GM12878 (cell line): ENCODE measurements around the gene KLF11. TPM values are rescaled to one million over a fixed set of nuclear protein-coding genes. Genes with fewer than 3 reads are reported as not detected.

Experiments used
- ATAC-seq: fragments of 200-7000 bp; cut with Tn5 transposase; 3 replicates; pipeline ENCODE4 v1.9.1; 2020; ENCODE audit warnings: mild to moderate bottlenecking, moderate library complexity
- BruUV-seq: library from RNA; stranded (reverse); fragments of 400-500 nt; replicated peaks from 2 replicates; lab custom pipeline; 2021; lab: Mats Ljungman, UMichigan
- CTCF ChIA-PET: fragments of 300-600 bp; sonication (Branson Sonifier 250); formaldehyde crosslinking; extraction: SDS; loops from one replicate; lab custom pipeline; 2021; ENCODE audit warnings: inconsistent platforms; lab: Yijun Ruan, JAX
- POLR2A ChIA-PET: fragments of 350-600 bp; formaldehyde crosslinking; extraction: SDS; loops from one replicate; lab custom pipeline; 2021; ENCODE audit warnings: inconsistent platforms; lab: Charles Lee
- RAD21 ChIA-PET: fragments of 300-600 bp; sonication (Branson Sonifier 250); formaldehyde crosslinking; loops from one replicate; lab custom pipeline; 2023; ENCODE audit warnings: antibody characterized with exemption; ENCODE audit not compliant: unreplicated experiment; lab: Charles Lee
- SMC1A ChIA-PET: fragments of 300-600 bp; sonication (Branson Sonifier 250); formaldehyde crosslinking; loops from one replicate; lab custom pipeline; 2023; ENCODE audit not compliant: unreplicated experiment, uncharacterized antibody; lab: Charles Lee
- DNase-seq: peaks from one replicate; pipeline ENCODE4 v3.0.0-alpha.2; 2011; ENCODE audit warnings: low read depth, low spot score
- FAIRE-seq: peaks from 3 replicates; lab custom pipeline; 2011; peaks lifted over from hg19 to GRCh38; lab: Jason Lieb, UNC
- H2AFZ ChIP-seq: 2 replicates; pipeline ENCODE4 v1.6.0; 2011; ENCODE audit warnings: low read depth, low read length, control low read depth; ENCODE audit not compliant: control insufficient read depth
- H3K27ac ChIP-seq: 2 replicates; pipeline ENCODE4 v1.5.1; 2011; ENCODE audit warnings: control low read depth; ENCODE audit not compliant: control insufficient read depth, insufficient read depth
- H3K27me3 ChIP-seq, 2 experiments: replicated peaks in 1 of 2; 2 replicates each; pipeline versions ENCODE4 v1.6.0 to v1.6.1; 2011; ENCODE audit warnings: low read length in 1 of 2; ENCODE audit not compliant: control insufficient read depth in 2 of 2, insufficient read depth in 2 of 2
- H3K36me3 ChIP-seq, 2 experiments: 2 replicates each; pipeline ENCODE4 v1.5.1; 2011; ENCODE audit warnings: low read length in 1 of 2; ENCODE audit not compliant: control insufficient read depth in 2 of 2, insufficient read depth in 2 of 2
- H3K4me1 ChIP-seq: 2 replicates; pipeline ENCODE4 v1.6.1; 2011; ENCODE audit warnings: mild to moderate bottlenecking, low read length, moderate library complexity, mixed read lengths; ENCODE audit not compliant: control insufficient read depth, insufficient read depth
- H3K4me2 ChIP-seq: 2 replicates; pipeline ENCODE4 v1.6.0; 2011; ENCODE audit warnings: control low read depth; ENCODE audit not compliant: control insufficient read depth, insufficient read depth
- H3K4me3 ChIP-seq: fragments of 200-600 bp; sonication (generic); 2 replicates; pipeline ENCODE4 v1.5.1; 2016
- H3K79me2 ChIP-seq: 2 replicates; pipeline ENCODE4 v1.6.0; 2011; ENCODE audit warnings: low read length; ENCODE audit not compliant: control insufficient read depth, insufficient read depth
- H3K9ac ChIP-seq: 2 replicates; pipeline ENCODE4 v1.8.0; 2011; ENCODE audit warnings: low read length, control low read depth, mixed read lengths; ENCODE audit not compliant: control insufficient read depth, insufficient read depth
- H3K9me3 ChIP-seq: replicated peaks from 3 replicates; pipeline ENCODE4 v1.5.1; 2011; ENCODE audit warnings: mild to moderate bottlenecking, low read length; ENCODE audit not compliant: control insufficient read depth, insufficient read depth
- H4K20me1 ChIP-seq: 2 replicates; pipeline ENCODE4 v1.6.0; 2011; ENCODE audit not compliant: control insufficient read depth, insufficient read depth
- BHLHE40 ChIP-seq, 2 experiments: fragments of 450-650 bp in 1 of 2; IDR thresholded peaks; 2 replicates each; pipeline ENCODE4 v1.6.1; 2011 to 2017; ENCODE audit warnings: low read depth in 2 of 2, borderline replicate concordance in 1 of 2, improper control_type of control experiment in 1 of 2, low read length in 1 of 2, mild to moderate bottlenecking in 1 of 2
- REST ChIP-seq: IDR thresholded peaks from 2 replicates; pipeline ENCODE4 v1.6.1; 2012; ENCODE audit warnings: mild to moderate bottlenecking, low read depth, low read length
- SKIL ChIP-seq: fragments of 450-650 bp; IDR thresholded peaks from 2 replicates; pipeline ENCODE4 v1.6.1; 2017; ENCODE audit warnings: mild to moderate bottlenecking, low read depth, inconsistent platforms; ENCODE audit not compliant: poor library complexity, severe bottlenecking
- WGBS: methylation state at CpG from one replicate; pipeline ENCODE4 v1.1.6; 2016; ENCODE audit warnings: low lambda C conversion rate; ENCODE audit not compliant: insufficient replicate concordance, insufficient coverage; ENCODE audit errors: missing lambda C conversion rate; 5-methylcytosine and 5-hydroxymethylcytosine counted together
- in situ Hi-C: fragments of 300-500 bp; cut with MboI; formaldehyde crosslinking; loops from 9 replicates; pipeline ENCODE4 v1.14.3; 2018; ENCODE audit warnings: mixed read lengths
- intact Hi-C: fragments of 100-400 bp; cut with micrococcal nuclease; formaldehyde crosslinking; loops from one replicate; pipeline ENCODE4 v1.14.2; 2022; ENCODE audit not compliant: unreplicated experiment
- polyA plus RNA-seq, 11 experiments: library from polyadenylated mRNA; depleted of rRNA in 4 of 11; unstranded in 6 of 11; stranded (reverse) in 5 of 11; fragments of >200 nt; fragmentation: Nextera tagmentation in 4 of 11; fragmentation: Illumina TruSeq in 1 of 11; extraction: Ambion mirVana in 4 of 11; extraction: Trizol in 1 of 11; gene quantifications; 1 replicate in 1 of 11; 2 replicates in 10 of 11; pipeline versions ENCODE4 v1.2.1 to v1.2.3, GENCODE V29; 2011 to 2016; ENCODE audit warnings: inconsistent platforms in 2 of 11, missing spikeins in 2 of 11, low read depth in 1 of 11
- total RNA-seq, 4 experiments: library from RNA; depleted of rRNA in 3 of 4; stranded (reverse); fragments of >200 nt in 3 of 4; fragmentation: Illumina TruSeq in 1 of 4; extraction: Trizol in 1 of 4; gene quantifications; 2 replicates each; pipeline versions ENCODE4 v1.2.1 to v1.2.3, GENCODE V29; 2013 to 2021

Gene KLF11
- total and polyA plus RNA-seq, 10 of the 15 experiments (the other 5 are each of a cell fraction or from before 2014, with no cell fraction given) = 0.03 to 0.54 (median 0.14) TPM; not detected in 1

GRCh38 chr2:10033251-10034006 is 9.9 kb upstream of the KLF11 start:
- no peak overlapping the region for H3K4me3 ChIP-seq
- no TSS peak for BruUV-seq
- TF ChIP-seq SKIL = no peak
- TF ChIP-seq BHLHE40 (IDR thresholded peaks at IDR 0.05; ENCODE audit: borderline replicate concordance in 1 of 2, low read depth in 2 of 2, low read length in 1 of 2) = peak in 1 of 2 experiments; percentile 58; a peak in 1 of 4 replicates
- peak; percentile 45; the same call in 1 of the 2 replicates for TF ChIP-seq REST
- intact Hi-C loops = no loop called here
- H3K79me2 ChIP-seq = no peaks in the 10 kb centered on the region
- DNase-seq = no peak
- no peaks in the 10 kb centered on the region for H4K20me1 ChIP-seq
- no peak overlapping the region for H3K9ac ChIP-seq
- ChIA-PET POLR2A (interaction anchor here (1.0 kb wide), 1 partner anchor 57 kb away, joined by 3 read pairs; no protein-coding TSS in a partner anchor), CTCF (interaction anchor here (0.7 to 6.9 kb wide), 2 partner anchors 15 to 220 kb away, joined by 4 to 45 read pairs; no protein-coding TSS in a partner anchor), RAD21 (interaction anchor here (0.6 kb wide), 1 partner anchor 15 kb away, joined by 3 read pairs; no protein-coding TSS in a partner anchor), SMC1A (interaction anchor here (1.2 kb wide), 1 partner anchor 49 kb away, joined by 3 read pairs; no protein-coding TSS in a partner anchor)
- no peaks in the 10 kb centered on the region for H3K36me3 ChIP-seq
- no peak for ATAC-seq
- H3K27me3 ChIP-seq = peaks cover 0 to 3% of the 10 kb centered on the region in 2 experiments; a peak in 1 of 4 replicates
- H2AFZ ChIP-seq = no peak overlapping the region
- H3K4me2 ChIP-seq = no peak overlapping the region
- no peaks in the 10 kb centered on the region for H3K9me3 ChIP-seq
- H3K4me1 ChIP-seq = peaks cover 11% of the 10 kb centered on the region
- in situ Hi-C loops = no loop called here
- no peak overlapping the region for H3K27ac ChIP-seq
- FAIRE-seq = no peak
- 43% methylated on average over 13 of the region's 14 CpGs for WGBS
